GM12878 (cell line): Measurements from ENCODE around the gene CFB. TPM values are rescaled to one million over a fixed set of nuclear protein-coding genes. Genes with fewer than 3 reads are reported as not detected.

ENCODE experiments used
- ATAC-seq: fragments of 200-7000 bp; cut with Tn5 transposase; 3 replicates; pipeline ENCODE4 v1.9.1; 2020; ENCODE audit warnings: mild to moderate bottlenecking, moderate library complexity
- BruUV-seq: library from RNA; stranded (reverse); fragments of 400-500 nt; replicated peaks from 2 replicates; lab custom pipeline; 2021; lab: Mats Ljungman, UMichigan
- CTCF ChIA-PET: fragments of 300-600 bp; sonication (Branson Sonifier 250); formaldehyde crosslinking; extraction: SDS; loops from one replicate; lab custom pipeline; 2021; ENCODE audit warnings: inconsistent platforms; lab: Yijun Ruan, JAX
- POLR2A ChIA-PET: fragments of 350-600 bp; formaldehyde crosslinking; extraction: SDS; loops from one replicate; lab custom pipeline; 2021; ENCODE audit warnings: inconsistent platforms; lab: Charles Lee
- RAD21 ChIA-PET: fragments of 300-600 bp; sonication (Branson Sonifier 250); formaldehyde crosslinking; loops from one replicate; lab custom pipeline; 2023; ENCODE audit warnings: antibody characterized with exemption; ENCODE audit not compliant: unreplicated experiment; lab: Charles Lee
- SMC1A ChIA-PET: fragments of 300-600 bp; sonication (Branson Sonifier 250); formaldehyde crosslinking; loops from one replicate; lab custom pipeline; 2023; ENCODE audit not compliant: unreplicated experiment, uncharacterized antibody; lab: Charles Lee
- DNase-seq: peaks from one replicate; pipeline ENCODE4 v3.0.0-alpha.2; 2011; ENCODE audit warnings: low read depth, low spot score
- FAIRE-seq: peaks from 3 replicates; lab custom pipeline; 2011; peaks lifted over from hg19 to GRCh38; lab: Jason Lieb, UNC
- H2AFZ ChIP-seq: 2 replicates; pipeline ENCODE4 v1.6.0; 2011; ENCODE audit warnings: low read depth, low read length, control low read depth; ENCODE audit not compliant: control insufficient read depth
- H3K27ac ChIP-seq: 2 replicates; pipeline ENCODE4 v1.5.1; 2011; ENCODE audit warnings: control low read depth; ENCODE audit not compliant: control insufficient read depth, insufficient read depth
- H3K27me3 ChIP-seq, 2 experiments: replicated peaks in 1 of 2; 2 replicates each; pipeline versions ENCODE4 v1.6.0 to v1.6.1; 2011; ENCODE audit warnings: low read length in 1 of 2; ENCODE audit not compliant: control insufficient read depth in 2 of 2, insufficient read depth in 2 of 2
- H3K36me3 ChIP-seq, 2 experiments: 2 replicates each; pipeline ENCODE4 v1.5.1; 2011; ENCODE audit warnings: low read length in 1 of 2; ENCODE audit not compliant: control insufficient read depth in 2 of 2, insufficient read depth in 2 of 2
- H3K4me1 ChIP-seq: 2 replicates; pipeline ENCODE4 v1.6.1; 2011; ENCODE audit warnings: mild to moderate bottlenecking, low read length, moderate library complexity, mixed read lengths; ENCODE audit not compliant: control insufficient read depth, insufficient read depth
- H3K4me2 ChIP-seq: 2 replicates; pipeline ENCODE4 v1.6.0; 2011; ENCODE audit warnings: control low read depth; ENCODE audit not compliant: control insufficient read depth, insufficient read depth
- H3K4me3 ChIP-seq: fragments of 200-600 bp; sonication (generic); 2 replicates; pipeline ENCODE4 v1.5.1; 2016
- H3K79me2 ChIP-seq: 2 replicates; pipeline ENCODE4 v1.6.0; 2011; ENCODE audit warnings: low read length; ENCODE audit not compliant: control insufficient read depth, insufficient read depth
- H3K9ac ChIP-seq: 2 replicates; pipeline ENCODE4 v1.8.0; 2011; ENCODE audit warnings: low read length, control low read depth, mixed read lengths; ENCODE audit not compliant: control insufficient read depth, insufficient read depth
- H3K9me3 ChIP-seq: replicated peaks from 3 replicates; pipeline ENCODE4 v1.5.1; 2011; ENCODE audit warnings: mild to moderate bottlenecking, low read length; ENCODE audit not compliant: control insufficient read depth, insufficient read depth
- H4K20me1 ChIP-seq: 2 replicates; pipeline ENCODE4 v1.6.0; 2011; ENCODE audit not compliant: control insufficient read depth, insufficient read depth
- PKNOX1 ChIP-seq: fragments of 450-650 bp; IDR thresholded peaks from 2 replicates; pipeline ENCODE4 v1.6.1; 2016; ENCODE audit warnings: mild to moderate bottlenecking
- WGBS: methylation state at CpG from one replicate; pipeline ENCODE4 v1.1.6; 2016; ENCODE audit warnings: low lambda C conversion rate; ENCODE audit not compliant: insufficient replicate concordance, insufficient coverage; ENCODE audit errors: missing lambda C conversion rate; 5-methylcytosine and 5-hydroxymethylcytosine counted together
- in situ Hi-C: fragments of 300-500 bp; cut with MboI; formaldehyde crosslinking; loops from 9 replicates; pipeline ENCODE4 v1.14.3; 2018; ENCODE audit warnings: mixed read lengths
- intact Hi-C: fragments of 100-400 bp; cut with micrococcal nuclease; formaldehyde crosslinking; loops from one replicate; pipeline ENCODE4 v1.14.2; 2022; ENCODE audit not compliant: unreplicated experiment
- polyA plus RNA-seq, 11 experiments: library from polyadenylated mRNA; depleted of rRNA in 4 of 11; unstranded in 6 of 11; stranded (reverse) in 5 of 11; fragments of >200 nt; fragmentation: Nextera tagmentation in 4 of 11; fragmentation: Illumina TruSeq in 1 of 11; extraction: Ambion mirVana in 4 of 11; extraction: Trizol in 1 of 11; gene quantifications; 1 replicate in 1 of 11; 2 replicates in 10 of 11; pipeline versions ENCODE4 v1.2.1 to v1.2.3, GENCODE V29; 2011 to 2016; ENCODE audit warnings: inconsistent platforms in 2 of 11, missing spikeins in 2 of 11, low read depth in 1 of 11
- total RNA-seq, 4 experiments: library from RNA; depleted of rRNA in 3 of 4; stranded (reverse); fragments of >200 nt in 3 of 4; fragmentation: Illumina TruSeq in 1 of 4; extraction: Trizol in 1 of 4; gene quantifications; 2 replicates each; pipeline versions ENCODE4 v1.2.1 to v1.2.3, GENCODE V29; 2013 to 2021
- TF ChIP-seq, protein P1 (sequence below): fragments of 450-650 bp; formaldehyde crosslinking; IDR thresholded peaks from 2 replicates; pipeline ENCODE4 v1.4.0; 2020; ENCODE audit warnings: mild to moderate bottlenecking, moderate library complexity

The CFB gene
- total and polyA plus RNA-seq, 10 of the 15 experiments (the other 5 are each of a cell fraction or from before 2014, with no cell fraction given): 0.09 to 1.7 (median 0.44) TPM; not detected in 7

DNA sequence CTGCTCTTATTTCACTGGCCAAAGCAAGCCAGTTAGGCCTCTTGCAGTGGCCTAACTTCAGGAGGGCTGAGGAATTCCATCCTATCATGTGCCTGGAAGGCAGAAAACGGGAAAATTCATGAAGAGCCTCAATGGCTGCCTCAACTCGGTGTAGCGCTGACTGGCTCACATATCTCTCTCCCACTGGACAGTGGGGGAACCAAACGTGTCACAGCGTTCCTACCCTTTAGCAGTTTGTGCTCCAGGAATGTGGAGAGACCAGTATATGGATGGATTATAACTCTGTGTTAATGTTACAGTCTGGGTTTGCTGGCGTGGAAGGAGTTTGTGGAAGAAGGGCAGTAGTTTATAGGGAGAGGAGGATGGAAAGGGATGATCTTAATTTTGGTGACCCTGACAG lies 30.1 kb upstream of the CFB start:
- no peak overlapping the region for H3K9ac ChIP-seq
- WGBS: 45% methylated on average over 6 of the region's 6 CpGs
- no peaks in the 10 kb centered on the region for H3K36me3 ChIP-seq
- ChIA-PET CTCF (no interaction called here), RAD21 (no interaction called here), SMC1A (no interaction called here), POLR2A (interaction anchor here (0.7 kb wide), 1 partner anchor 201 kb away, joined by 6 read pairs; no protein-coding TSS in a partner anchor)
- H3K9me3 ChIP-seq: no peaks in the 10 kb centered on the region
- DNase-seq (no peak), ATAC-seq (no peak), FAIRE-seq (no peak)
- no peaks in the 10 kb centered on the region for H3K79me2 ChIP-seq
- no peak overlapping the region for H3K4me3 ChIP-seq
- H4K20me1 ChIP-seq: no peaks in the 10 kb centered on the region
- no peak overlapping the region for H3K27ac ChIP-seq
- TF ChIP-seq, protein P1, sequence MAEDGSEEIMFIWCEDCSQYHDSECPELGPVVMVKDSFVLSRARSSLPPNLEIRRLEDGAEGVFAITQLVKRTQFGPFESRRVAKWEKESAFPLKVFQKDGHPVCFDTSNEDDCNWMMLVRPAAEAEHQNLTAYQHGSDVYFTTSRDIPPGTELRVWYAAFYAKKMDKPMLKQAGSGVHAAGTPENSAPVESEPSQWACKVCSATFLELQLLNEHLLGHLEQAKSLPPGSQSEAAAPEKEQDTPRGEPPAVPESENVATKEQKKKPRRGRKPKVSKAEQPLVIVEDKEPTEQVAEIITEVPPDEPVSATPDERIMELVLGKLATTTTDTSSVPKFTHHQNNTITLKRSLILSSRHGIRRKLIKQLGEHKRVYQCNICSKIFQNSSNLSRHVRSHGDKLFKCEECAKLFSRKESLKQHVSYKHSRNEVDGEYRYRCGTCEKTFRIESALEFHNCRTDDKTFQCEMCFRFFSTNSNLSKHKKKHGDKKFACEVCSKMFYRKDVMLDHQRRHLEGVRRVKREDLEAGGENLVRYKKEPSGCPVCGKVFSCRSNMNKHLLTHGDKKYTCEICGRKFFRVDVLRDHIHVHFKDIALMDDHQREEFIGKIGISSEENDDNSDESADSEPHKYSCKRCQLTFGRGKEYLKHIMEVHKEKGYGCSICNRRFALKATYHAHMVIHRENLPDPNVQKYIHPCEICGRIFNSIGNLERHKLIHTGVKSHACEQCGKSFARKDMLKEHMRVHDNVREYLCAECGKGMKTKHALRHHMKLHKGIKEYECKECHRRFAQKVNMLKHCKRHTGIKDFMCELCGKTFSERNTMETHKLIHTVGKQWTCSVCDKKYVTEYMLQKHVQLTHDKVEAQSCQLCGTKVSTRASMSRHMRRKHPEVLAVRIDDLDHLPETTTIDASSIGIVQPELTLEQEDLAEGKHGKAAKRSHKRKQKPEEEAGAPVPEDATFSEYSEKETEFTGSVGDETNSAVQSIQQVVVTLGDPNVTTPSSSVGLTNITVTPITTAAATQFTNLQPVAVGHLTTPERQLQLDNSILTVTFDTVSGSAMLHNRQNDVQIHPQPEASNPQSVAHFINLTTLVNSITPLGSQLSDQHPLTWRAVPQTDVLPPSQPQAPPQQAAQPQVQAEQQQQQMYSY (CRISPR knock-in tag): no peak
- TF ChIP-seq PKNOX1: no peak
- no TSS peak for BruUV-seq
- in situ Hi-C loops (no loop called here), intact Hi-C loops (no loop called here)
- no peak overlapping the region for H3K4me2 ChIP-seq
- no peaks in the 10 kb centered on the region for H3K27me3 ChIP-seq
- no peak overlapping the region for H2AFZ ChIP-seq
- H3K4me1 ChIP-seq: peaks cover 9% of the 10 kb centered on the region
